Measurements from ENCODE around the gene WFIKKN1.

Gene WFIKKN1

DNA sequence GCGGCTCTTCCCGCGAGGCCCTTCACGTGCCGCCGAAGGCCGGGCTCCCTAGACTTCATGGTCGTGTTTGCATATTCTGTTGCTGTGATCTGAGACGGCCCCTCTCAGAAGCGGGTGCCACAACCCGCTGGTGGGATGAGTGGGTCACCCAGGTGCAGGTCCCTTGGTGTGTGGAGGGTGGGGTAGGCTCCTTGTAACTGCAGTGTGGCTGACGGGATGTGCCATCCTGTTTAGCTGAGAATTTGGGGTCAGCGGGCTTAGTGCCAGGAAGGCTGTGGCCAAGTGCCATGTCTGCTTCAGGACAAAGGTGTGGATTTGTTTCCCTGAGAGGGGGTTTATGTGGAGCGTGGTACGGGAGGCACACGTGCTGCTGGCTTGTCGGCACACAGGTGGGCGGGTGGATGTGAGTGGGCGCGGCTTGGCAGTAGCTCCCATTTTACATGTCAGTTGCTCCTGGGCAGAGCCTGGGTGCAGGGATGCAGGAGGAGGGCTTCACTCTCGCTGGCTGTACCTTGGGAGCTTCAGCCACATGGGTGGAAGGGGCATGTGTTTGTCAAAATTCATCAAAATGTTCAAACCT, 9.2 kb upstream of the WFIKKN1 start:
- no peak for DNase-seq

DNA sequence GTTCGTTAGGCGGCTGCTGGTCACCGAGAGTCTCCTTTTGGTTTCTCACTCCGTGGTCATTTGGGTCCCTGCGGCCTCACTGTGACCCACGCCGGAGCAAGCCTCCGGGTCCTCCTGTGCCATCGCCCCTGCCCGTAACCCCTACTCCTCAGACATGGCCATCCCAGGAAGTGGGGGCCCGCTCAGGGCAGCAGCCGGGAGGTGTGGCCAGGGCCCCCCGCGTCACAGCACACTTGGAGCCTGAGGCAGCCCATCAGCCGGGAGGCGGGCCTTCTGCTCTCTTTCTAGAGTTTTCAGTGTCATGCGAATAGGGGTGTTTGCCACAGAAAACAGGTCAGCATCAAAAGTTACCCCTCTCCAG, 7.9 kb upstream of the WFIKKN1 start:
- no peak for DNase-seq

DNA sequence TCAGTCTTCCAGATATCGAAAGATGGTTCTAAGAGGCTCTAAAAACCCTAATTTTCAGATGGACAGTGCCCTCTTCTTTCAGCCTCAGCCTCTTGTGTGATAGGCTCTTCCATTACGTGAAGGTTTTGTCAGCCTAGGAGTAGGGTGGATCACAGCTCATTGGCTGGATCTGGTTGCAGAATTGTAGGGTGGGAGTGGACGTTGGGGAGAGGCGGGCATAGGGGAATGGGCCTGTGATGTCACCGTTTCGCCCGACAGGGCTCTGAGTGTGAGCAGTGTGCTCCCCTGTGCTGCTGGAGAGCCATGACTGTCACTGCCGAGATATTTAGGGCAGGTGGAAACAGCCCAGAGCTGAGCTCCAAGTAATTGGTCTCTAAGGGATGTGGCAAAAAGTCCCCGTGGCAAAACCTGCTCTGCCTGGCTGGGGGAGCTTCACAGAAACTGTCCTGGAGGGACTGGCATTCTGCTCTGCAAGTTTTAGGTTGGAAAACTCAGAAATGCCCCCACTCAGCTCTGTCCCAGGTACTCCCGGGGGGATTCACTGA, 6.2 kb upstream of the WFIKKN1 start:
- no peak for DNase-seq

DNA sequence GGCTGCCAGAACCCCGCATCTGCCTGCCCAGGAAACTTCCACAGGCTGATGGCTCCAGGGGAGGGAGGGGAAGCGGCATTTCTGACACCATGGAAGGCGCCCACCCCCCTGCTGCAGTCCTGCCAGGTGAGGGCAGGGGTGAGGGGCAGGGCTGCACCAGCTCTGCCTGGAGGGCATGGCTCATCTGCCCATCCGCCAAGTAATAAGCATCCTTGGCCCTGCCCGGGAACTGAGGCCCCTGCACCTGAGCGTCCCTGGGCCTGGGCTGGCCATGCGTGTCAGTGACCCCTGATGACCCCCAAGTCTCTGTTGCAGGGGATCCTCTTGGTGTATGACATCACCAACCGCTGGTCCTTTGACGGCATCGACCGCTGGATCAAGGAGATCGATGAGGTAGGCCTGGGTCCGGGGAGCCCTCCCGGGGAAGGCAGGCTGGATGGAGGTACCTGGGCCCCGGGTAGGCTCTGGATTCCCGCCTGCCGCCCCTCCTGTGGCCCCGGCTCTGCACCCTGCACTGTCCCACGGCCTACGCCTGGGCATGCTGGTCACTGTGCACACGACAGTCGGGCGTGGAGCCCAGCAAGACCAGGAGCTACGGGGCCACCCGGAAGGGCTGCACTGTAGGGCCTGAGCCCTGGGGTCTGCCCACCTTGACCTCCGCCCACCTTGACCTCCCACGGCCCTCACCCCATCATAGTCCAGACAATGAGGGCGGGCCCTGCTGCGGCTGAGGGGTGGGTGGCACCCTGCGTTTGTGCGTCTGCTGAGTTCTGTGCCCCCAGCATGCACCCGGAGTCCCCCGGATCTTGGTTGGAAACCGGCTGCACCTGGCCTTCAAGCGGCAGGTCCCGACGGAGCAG, 5.4 kb upstream of the WFIKKN1 start:
- no peak for DNase-seq

DNA sequence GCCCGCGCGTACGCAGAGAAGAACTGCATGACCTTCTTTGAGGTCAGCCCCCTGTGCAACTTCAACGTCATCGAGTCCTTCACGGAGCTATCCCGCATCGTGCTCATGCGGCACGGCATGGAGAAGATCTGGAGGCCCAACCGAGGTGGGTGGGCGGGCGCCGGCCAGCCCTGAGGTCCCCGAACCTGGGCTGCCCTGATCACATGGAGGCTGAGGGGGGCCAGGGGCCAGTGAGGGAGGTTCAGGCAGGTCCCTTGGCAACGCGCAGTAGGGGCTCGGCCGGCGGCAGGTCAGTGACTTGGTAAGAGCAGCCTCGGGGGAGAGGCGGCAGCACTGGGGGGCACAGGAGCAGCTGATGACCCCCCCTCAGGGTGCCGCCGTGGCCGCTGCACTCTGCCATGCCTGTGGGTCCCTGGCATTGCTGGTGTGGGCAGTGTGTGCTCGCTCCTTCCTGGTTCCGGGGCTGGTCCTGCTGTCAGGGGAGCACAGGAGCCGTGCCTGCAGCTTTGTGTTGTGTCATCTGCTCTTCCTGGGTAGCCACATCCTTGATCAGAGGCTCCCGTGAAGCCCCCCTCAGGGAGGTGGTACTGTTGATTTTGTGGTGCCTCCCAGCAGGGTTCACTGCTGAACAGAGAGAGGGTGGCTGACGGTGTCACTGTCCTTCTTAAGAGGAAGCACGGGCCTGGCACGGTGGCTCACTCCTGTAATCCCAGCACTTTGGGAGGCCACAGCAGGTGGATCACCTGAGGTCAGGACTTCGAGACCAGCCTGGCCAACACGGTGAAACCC, 4.6 kb upstream of the WFIKKN1 start:
- no peak for DNase-seq

DNA sequence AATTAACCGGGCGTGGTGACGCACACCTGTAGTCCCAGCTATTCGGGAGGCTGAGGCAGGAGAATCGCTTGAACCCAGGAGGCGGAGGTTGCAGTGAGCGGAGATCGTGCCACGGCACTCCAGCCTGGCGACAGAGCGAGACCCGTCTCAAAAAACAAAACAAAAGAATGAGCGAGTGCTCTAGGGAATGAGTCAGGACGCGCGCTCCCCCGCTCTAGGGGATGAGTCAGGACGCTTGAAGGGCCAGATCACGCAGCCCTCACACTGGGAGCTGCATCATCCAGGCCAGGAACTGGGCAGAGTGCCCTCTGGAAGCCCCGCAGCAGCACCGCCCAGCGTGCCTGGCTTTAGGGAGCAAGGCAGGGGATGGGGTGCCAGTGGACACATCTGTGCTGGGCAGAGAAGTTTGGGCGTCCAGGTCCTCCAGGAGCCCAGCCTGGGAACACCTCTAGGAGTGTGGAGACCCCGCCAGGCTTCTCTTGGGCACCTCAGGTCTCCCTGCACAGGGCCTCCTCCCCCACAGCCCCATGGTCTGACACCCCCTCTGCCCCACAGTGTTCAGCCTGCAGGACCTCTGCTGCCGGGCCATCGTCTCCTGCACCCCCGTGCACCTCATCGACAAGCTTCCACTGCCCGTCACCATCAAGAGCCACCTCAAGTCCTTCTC, 3.9 kb upstream of the WFIKKN1 start:
- no peak for DNase-seq

DNA sequence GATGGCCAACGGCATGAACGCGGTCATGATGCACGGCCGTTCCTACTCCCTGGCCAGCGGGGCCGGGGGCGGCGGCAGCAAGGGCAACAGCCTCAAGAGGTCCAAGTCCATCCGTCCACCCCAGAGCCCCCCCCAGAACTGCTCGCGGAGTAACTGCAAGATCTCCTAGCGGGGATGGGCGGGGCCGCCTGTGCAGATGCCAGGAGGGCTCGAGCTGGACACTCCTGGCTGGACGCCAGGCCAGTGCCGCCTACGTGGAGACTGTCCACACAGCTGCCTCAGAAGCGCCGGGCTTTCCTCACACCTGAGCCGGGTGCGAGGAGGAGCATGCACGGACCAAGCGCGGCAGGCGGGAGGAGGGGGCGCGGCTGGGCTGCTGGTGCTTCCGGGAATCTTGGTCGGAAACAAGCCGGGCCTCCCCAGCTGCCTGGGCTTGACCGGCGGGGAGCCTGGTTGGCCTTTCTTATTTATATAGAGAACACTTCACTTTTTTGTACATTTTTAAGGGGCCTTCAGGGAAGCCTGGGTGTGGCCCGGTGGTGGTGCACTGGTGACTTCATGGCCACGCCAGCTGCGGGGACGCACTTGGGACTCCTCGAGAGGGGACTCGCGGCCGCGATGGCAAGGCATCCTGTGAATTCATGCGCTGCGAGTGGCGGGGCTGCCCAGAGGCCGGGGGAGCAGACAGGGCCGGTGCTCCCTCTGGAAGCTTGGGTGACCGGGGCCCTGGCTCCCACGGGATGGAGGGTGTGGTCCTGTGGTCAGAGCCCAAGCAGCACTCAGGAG, 3.1 kb upstream of the WFIKKN1 start:
- no peak for DNase-seq

DNA sequence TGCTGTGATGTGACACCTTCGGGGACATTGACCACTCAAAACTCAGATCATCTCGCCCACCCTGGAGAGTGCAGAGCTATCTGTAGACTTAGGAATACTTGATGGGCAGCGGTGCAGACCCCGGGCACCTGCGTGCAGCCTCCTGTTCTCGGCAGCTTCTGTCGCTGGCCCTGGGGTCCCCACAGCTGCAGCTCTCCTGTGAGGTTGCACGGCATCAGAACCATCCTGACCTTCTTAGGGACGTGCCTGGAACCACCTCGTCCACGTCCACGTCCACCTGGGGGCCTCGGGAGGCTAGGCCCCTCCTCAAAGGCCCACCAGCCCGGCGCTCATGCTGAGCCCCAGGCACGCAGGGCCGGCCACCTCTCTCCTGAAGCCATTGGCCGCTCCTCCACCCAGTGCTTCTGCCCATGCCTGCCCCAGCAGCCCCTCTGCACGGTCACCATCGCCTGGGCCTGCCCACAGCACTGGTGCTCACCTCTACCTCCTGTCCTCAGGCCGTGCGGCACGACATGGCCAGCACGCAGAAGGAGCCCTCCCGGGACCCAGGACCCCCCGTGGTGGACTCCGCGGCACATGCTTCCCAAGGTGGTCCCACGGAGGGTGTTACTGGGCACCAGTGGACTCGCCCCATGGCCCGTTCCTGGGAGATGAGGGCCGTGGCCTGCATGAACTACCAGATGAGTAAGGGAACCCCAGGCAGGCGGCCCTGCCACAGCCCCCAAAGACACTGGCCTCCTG, 2.3 kb upstream of the WFIKKN1 start:
- no peak for DNase-seq

DNA sequence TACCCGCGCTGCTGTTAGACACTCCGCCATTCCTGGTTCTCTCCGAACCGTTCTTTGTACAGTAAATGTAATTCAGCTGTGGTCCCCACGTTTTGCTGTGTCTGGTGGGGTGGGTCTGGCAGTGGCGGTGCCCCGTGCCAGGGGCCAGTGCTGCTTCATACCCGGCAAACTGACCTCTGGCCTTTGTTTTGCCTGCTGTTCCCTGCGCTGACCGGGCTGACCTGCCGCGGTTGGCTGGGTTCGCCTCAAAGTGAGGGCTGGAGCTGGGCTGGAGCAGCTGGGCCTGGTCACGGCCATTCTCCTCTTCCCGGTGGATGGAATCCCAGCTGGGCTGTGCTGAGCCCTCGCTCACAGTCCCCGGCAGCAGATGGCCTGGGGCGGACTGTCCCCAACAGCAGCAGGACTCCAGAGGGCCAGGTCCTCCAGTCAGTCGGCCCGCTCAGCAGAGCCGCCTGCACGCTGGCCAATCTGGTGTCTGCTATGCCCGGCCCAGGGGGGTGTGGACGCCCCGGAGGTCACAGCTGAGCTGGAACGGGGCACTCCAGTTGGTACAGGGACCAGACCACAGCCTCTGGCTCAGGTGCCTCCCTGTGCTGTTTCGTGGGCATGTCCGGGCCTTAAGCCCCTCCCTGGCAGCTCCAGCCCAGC, 1.5 kb upstream of the WFIKKN1 start:
- DNase-seq: peak; percentile 65

DNA sequence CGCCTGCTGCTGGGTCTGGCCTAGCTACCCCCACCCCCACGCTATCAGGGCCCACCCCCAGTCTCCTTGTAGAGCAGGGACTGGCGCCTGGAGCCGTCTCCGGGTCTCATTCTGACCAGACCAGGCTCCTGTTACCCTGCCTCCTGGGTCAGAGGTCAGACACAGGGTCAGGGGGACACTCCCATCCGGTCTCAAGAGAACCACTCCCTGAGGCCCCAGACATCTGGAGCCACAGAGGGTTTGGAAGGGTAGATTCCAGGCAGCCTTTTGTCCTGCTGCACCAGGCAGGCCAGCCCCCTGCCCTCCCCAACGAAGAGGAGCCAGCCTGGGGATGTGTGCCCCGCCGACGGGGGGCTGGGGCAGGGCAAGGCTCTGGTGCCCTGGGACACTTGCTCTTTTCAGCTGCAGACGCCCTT, 944 bp upstream of the WFIKKN1 start:
- no peak for DNase-seq

DNA sequence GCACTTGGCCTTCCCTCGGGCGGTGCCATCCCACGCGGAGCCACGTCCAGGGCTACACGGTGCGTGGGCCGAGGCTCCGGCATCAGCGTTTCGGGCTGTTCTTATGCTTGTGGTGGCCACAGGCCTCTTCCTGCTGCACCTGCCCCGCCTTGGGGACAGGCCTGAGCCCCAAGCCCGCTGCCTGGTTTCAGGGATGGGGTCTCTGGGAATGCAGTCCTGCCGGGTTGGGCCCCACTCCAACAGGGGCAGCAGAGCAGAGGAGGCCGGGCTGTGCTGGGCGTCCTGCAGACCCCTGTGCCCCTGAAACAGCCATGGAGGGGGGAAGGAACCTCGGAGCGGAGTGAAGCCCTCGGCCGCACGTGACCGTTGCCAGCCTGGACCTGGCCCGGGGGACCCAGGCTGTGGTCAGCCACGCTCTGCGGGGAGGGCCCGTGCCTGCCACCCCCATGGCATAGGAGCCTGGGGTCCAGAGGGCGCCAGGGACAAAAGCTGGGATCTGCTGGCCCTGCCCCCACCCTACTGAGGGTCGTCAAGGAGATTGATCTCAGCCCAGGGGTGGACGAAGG, 453 bp upstream of the WFIKKN1 start:
- peak; percentile 66 for DNase-seq

DNA sequence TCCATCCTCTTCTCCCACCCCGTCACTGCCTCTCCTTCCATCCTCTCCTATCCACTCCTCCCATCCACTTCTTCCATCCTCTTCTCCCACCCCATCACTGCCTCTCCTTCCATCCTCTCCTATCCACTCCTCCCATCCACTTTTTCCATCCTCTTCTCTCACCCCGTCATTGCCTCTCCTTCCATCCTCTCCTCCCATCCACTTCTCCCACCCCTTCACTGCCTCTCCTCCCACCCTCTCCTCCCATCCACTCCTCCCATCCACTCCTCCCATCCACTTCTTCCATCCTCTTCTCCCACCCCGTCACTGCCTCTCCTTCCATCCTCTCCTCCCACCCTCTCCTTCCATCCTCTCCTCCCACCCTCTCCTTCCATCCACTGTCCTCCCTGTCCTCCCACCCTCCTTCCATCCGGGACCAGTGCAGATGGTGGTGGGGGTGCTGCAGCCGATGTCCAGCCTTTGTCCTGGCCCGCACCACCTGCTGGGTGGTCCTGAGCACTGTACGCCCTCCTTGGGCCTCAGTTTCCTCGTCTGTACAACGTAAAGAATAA, 1.1 kb downstream of the WFIKKN1 start:
- DNase-seq: no peak

DNA sequence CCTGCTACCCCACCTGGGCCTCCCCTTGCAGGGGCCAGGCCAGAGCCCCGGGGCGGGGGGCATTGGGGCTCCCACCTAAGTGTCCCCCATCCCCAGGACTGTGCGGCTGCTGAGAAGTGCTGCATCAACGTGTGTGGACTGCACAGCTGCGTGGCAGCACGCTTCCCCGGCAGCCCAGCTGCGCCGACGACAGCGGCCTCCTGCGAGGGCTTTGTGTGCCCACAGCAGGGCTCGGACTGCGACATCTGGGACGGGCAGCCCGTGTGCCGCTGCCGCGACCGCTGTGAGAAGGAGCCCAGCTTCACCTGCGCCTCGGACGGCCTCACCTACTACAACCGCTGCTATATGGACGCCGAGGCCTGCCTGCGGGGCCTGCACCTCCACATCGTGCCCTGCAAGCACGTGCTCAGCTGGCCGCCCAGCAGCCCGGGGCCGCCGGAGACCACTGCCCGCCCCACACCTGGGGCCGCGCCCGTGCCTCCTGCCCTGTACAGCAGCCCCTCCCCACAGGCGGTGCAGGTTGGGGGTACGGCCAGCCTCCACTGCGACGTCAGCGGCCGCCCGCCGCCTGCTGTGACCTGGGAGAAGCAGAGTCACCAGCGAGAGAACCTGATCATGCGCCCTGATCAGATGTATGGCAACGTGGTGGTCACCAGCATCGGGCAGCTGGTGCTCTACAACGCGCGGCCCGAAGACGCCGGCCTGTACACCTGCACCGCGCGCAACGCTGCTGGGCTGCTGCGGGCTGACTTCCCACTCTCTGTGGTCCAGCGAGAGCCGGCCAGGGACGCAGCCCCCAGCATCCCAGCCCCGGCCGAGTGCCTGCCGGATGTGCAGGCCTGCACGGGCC, 1.9 kb downstream of the WFIKKN1 start:
- DNase-seq: no peak

DNA sequence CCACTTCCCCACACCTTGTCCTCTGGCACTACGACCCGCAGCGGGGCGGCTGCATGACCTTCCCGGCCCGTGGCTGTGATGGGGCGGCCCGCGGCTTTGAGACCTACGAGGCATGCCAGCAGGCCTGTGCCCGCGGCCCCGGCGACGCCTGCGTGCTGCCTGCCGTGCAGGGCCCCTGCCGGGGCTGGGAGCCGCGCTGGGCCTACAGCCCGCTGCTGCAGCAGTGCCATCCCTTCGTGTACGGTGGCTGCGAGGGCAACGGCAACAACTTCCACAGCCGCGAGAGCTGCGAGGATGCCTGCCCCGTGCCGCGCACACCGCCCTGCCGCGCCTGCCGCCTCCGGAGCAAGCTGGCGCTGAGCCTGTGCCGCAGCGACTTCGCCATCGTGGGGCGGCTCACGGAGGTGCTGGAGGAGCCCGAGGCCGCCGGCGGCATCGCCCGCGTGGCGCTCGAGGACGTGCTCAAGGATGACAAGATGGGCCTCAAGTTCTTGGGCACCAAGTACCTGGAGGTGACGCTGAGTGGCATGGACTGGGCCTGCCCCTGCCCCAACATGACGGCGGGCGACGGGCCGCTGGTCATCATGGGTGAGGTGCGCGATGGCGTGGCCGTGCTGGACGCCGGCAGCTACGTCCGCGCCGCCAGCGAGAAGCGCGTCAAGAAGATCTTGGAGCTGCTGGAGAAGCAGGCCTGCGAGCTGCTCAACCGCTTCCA, 2.7 kb downstream of the WFIKKN1 start:
- no peak for DNase-seq

DNA sequence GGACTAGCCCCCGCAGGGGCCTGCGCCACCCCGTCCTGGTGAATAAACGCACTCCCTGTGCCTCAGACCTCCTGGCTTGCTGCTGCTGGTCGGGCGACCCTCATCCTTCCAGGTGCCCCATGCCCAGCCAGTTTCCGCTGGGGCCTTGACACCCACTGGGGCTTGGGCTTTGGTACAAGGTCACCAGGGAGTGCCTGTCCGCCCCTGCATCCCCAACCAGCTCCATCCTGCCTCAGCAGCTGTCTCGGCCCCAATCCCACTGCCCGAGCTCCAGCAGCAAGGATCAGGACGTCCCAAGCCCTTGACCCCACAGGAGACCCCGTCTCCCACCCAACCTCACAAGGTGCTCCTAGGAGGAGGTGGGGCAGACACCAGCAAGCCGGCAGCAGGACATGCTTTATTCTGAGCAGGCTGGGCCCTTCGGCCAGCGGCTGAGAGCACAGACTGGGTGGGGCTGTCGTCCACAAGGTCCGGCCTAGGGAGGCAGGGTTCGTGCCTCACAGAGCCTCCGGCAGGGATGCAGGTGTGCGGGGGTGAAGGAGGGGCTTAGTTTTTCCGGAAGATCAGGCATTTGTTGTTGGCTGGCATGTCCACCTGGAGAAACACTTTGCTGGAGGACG, 3.4 kb downstream of the WFIKKN1 start:
- no peak for DNase-seq

DNA sequence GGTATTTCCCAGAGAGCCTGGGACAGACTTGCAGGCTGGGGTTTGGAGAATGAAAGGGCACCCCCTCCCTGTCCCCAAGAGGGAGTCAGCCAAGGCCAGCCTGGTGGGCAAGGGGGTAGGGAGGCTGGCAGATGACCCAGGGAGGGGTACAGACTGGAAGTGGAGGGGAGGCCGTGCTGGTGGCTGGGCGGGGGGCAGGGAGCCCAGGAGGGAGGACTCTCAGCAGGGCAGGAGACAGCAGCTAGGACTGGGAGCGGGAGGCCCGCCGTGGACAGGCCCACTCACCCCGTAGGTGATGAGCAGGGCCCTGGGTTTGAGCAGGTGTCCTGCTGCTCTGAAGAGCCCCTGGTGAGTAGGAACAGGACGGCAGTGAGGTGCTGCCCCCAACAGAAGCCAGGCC, 4.2 kb downstream of the WFIKKN1 start:
- DNase-seq: no peak

DNA sequence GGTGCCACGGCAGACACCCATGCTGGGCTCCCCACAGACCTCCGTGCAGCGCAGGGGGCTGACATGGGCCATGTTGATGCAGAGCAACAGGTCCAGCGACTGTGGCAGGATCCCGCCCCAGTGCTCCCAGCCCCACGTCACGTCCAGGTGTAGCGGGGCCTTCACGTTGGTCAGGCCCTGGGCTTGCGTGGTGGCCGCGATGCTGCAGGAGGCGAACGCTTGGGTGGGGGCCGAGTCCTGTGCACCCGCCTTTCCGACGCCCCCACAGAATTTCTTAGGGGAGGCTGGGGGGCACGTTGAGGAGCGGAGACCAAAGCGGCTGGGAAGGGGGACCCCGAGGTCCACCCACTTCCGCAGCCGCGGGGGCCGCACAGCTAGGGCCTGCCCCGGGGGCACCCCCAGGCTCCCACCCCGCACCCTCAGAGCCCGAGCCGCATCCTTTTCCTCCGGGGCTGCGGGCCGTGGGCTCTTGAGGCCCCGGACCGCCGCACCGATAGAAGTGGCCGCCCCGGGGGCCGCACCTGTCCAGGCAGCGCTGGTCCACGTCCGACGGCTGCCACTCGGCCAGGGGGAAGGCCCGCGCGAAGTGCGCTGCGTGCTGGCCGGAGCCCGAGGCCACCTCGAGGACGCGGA, 4.9 kb downstream of the WFIKKN1 start:
- no peak for DNase-seq
